Lower lobe of right lung (tissue), 2 donors: ENCODE results near the gene GIGYF1. TPM values are rescaled to one million over a fixed set of nuclear protein-coding genes. Genes with fewer than 3 reads are reported as not detected.

Experiments
- ATAC-seq, 2 donors: fragments of 200-7000 bp; cut with Tn5 transposase; one replicate each; pipeline ENCODE4 v1.9.1; 2020 to 2022; ENCODE audit warnings: mild to moderate bottlenecking in 2 of 2, moderate library complexity in 2 of 2
- DNase-seq: peaks from one replicate; pipeline ENCODE4 v3.0.0-alpha.2; 2020
- H3K27ac ChIP-seq: fragments of 200-600 bp; one replicate; pipeline ENCODE4 v1.8.0; 2022
- H3K27me3 ChIP-seq: fragments of 200-600 bp; one replicate; pipeline ENCODE4 v1.8.0; 2022; ENCODE audit warnings: low read depth
- H3K36me3 ChIP-seq: fragments of 200-600 bp; one replicate; pipeline ENCODE4 v1.8.0; 2022; ENCODE audit warnings: mild to moderate bottlenecking
- H3K4me1 ChIP-seq: fragments of 200-600 bp; one replicate; pipeline ENCODE4 v1.8.0; 2022
- H3K4me3 ChIP-seq: fragments of 200-600 bp; one replicate; pipeline ENCODE4 v1.8.0; 2022; ENCODE audit warnings: mild to moderate bottlenecking
- H3K9me3 ChIP-seq: fragments of 200-600 bp; one replicate; pipeline ENCODE4 v1.8.0; 2022
- CTCF ChIP-seq: fragments of 200-600 bp; IDR thresholded peaks from one replicate; pipeline ENCODE4 v1.8.0; 2022; ENCODE audit warnings: antibody characterized with exemption, mild to moderate bottlenecking
- intact Hi-C: fragments of 100-400 bp; cut with DNase I; formaldehyde crosslinking; loops from one replicate; pipeline ENCODE4 v1.11.0; 2022
- total RNA-seq: library from RNA; stranded (reverse); fragmentation: NEBNext Ultra II Directional; extraction: Animal tissue kit (Norgen Biotek cat#: 25700); gene quantifications from one replicate; pipeline ENCODE4 v1.2.1, GENCODE V29; 2021
- donor health status: DM: no; HTN: yes; CAD: no; lungs with severe emphysema.

Gene GIGYF1
- total RNA-seq, 1 donor from 2014 or later: 53.4 TPM

DNA sequence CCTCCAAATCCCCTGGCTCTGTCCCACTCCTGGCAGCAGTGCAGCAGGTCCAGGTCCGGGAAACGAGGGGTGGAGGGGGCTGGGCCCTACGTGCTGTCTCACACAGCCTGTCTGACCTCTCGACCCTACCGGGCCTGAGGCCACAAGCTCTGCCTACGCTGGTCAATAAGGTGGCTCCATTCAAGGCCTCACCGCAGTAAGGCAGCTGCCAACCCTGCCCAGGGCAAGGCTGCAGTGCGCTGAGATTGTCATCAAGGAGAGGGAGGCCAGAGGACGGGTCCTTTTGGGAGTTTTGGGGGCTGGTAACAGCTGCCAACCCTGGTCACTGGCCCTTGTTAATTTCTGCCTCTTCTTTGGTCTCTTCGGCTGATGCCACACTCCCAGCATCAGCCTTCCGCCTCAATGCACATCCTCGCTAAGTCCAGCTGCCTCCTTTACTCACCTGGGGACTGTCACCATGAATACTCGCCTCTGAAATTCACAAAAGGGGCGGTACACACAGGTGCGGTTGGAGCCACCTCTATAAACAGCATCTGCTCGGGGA, 29.8 kb upstream of the GIGYF1 start:
- H3K4me3 ChIP-seq: no peak overlapping the region
- no peak for DNase-seq
- H3K9me3 ChIP-seq: no peaks in the 10 kb centered on the region
- intact Hi-C loops: no loop called here
- H3K4me1 ChIP-seq: peaks cover 6% of the 10 kb centered on the region
- TF ChIP-seq CTCF: no peak
- ATAC-seq: no peak
- H3K27ac ChIP-seq: no peak overlapping the region
- no peaks in the 10 kb centered on the region for H3K36me3 ChIP-seq
- H3K27me3 ChIP-seq: peaks cover 27% of the 10 kb centered on the region

GRCh38 chr7:100722480-100723212, 28.6 kb upstream of the GIGYF1 start:
- no peak overlapping the region for H3K27ac ChIP-seq
- intact Hi-C loops: no loop called here
- no peak for TF ChIP-seq CTCF
- no peaks in the 10 kb centered on the region for H3K36me3 ChIP-seq
- H3K4me1 ChIP-seq: peaks cover 6% of the 10 kb centered on the region
- peaks cover 27% of the 10 kb centered on the region for H3K27me3 ChIP-seq
- DNase-seq (no peak), ATAC-seq (no peak)
- no peak overlapping the region for H3K4me3 ChIP-seq
- no peaks in the 10 kb centered on the region for H3K9me3 ChIP-seq

- no peak for TF ChIP-seq CTCF
- no peak for ATAC-seq
- Histone ChIP-seq H3K36me3 (no peaks in the 10 kb centered on the region), H3K27ac (no peak overlapping the region), H3K27me3 (peaks cover 27% of the 10 kb centered on the region), H3K4me3 (no peak overlapping the region), H3K9me3 (no peaks in the 10 kb centered on the region), H3K4me1 (peaks cover 6% of the 10 kb centered on the region)
- no peak for DNase-seq
- intact Hi-C loops: no loop called here
These were observed 27.4 kb upstream of the GIGYF1 start for GRCh38 chr7:100721505-100721812.

DNA sequence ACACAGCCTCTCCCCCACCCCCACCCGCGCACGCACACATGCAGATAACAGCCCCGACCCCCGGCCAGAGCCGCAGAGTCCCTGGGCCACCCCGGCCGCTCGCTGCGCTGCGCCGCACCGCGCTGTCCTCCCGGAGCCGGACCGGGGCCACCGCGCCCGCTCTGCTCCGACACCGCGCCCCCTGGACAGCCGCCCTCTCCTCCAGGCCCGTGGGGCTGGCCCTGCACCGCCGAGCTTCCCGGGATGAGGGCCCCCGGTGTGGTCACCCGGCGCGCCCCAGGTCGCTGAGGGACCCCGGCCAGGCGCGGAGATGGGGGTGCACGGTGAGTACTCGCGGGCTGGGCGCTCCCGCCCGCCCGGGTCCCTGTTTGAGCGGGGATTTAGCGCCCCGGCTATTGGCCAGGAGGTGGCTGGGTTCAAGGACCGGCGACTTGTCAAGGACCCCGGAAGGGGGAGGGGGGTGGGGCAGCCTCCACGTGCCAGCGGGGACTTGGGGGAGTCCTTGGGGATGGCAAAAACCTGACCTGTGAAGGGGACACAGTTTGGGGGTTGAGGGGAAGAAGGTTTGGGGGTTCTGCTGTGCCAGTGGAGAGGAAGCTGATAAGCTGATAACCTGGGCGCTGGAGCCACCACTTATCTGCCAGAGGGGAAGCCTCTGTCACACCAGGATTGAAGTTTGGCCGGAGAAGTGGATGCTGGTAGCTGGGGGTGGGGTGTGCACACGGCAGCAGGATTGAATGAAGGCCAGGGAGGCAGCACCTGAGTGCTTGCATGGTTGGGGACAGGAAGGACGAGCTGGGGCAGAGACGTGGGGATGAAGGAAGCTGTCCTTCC, 26.8 kb upstream of the GIGYF1 start:
- Histone ChIP-seq H3K4me3 (no peak overlapping the region), H3K27me3 (peaks cover 27% of the 10 kb centered on the region), H3K4me1 (peaks cover 6% of the 10 kb centered on the region), H3K27ac (no peak overlapping the region), H3K9me3 (no peaks in the 10 kb centered on the region), H3K36me3 (no peaks in the 10 kb centered on the region)
- no peak for DNase-seq
- no peak for TF ChIP-seq CTCF
- no peak for ATAC-seq
- intact Hi-C loops: no loop called here

DNA sequence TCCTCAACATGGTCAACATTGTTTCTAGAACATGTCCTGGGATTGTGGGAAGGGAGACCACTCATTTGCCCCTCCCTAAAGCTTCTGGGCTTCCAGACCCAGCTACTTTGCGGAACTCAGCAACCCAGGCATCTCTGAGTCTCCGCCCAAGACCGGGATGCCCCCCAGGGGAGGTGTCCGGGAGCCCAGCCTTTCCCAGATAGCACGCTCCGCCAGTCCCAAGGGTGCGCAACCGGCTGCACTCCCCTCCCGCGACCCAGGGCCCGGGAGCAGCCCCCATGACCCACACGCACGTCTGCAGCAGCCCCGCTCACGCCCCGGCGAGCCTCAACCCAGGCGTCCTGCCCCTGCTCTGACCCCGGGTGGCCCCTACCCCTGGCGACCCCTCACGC, 26.2 kb upstream of the GIGYF1 start, which contains the start of gene EPO:
EPO (plus strand) TSS at position 190 of the 392 bp plus-strand sequence. CDS start 513 bp downstream, outside the sequence.
- H3K27me3 ChIP-seq: peaks cover 27% of the 10 kb centered on the region
- intact Hi-C loops: no loop called here
- no peak for TF ChIP-seq CTCF

More for the DNA sequence above, 26.2 kb upstream of the GIGYF1 start, which contains the start of gene EPO:
- no peak within 1 kb of the TSS for H3K4me3 ChIP-seq
- DNase-seq: no peak
- H3K4me1 ChIP-seq: peaks cover 4% of the 10 kb centered on the region
- H3K9me3 ChIP-seq: no peaks in the 10 kb centered on the region
- no peak for ATAC-seq
- no peak within 1 kb of the TSS for H3K27ac ChIP-seq
- no peaks in the 10 kb centered on the region for H3K36me3 ChIP-seq
